Mesenchymal stem cell (in vitro differentiated cells and primary cell): ENCODE measurements around the gene RNF126.
A peak's percentile ranks its signal among the peaks of the same experiment; 100 is the strongest.

ENCODE experiments used
- DNase-seq: peaks from one replicate; pipeline ENCODE4 v3.0.0-alpha.2; 2013
- H2AFZ ChIP-seq: one replicate; pipeline ENCODE4 v1.6.1; 2013; ENCODE audit warnings: low read depth, mild to moderate bottlenecking, control low read depth, inconsistent platforms, low read length, moderate library complexity
- H2AK5ac ChIP-seq: 2 replicates; pipeline ENCODE4 v1.6.1; 2013; ENCODE audit warnings: low read length, moderate library complexity, mild to moderate bottlenecking, inconsistent platforms; ENCODE audit not compliant: severe bottlenecking
- H2BK120ac ChIP-seq: one replicate; pipeline ENCODE4 v1.6.1; 2013; ENCODE audit warnings: low read depth, mild to moderate bottlenecking, inconsistent platforms, low read length, moderate library complexity
- H2BK12ac ChIP-seq, 2 experiments: one replicate each; pipeline ENCODE4 v1.6.1; 2013; ENCODE audit warnings: inconsistent platforms in 2 of 2, low read length in 2 of 2, mild to moderate bottlenecking in 2 of 2, moderate library complexity in 2 of 2, control low read depth in 1 of 2
- H2BK15ac ChIP-seq: one replicate; pipeline ENCODE4 v1.6.1; 2013; ENCODE audit warnings: mild to moderate bottlenecking, low read depth, inconsistent platforms; ENCODE audit not compliant: poor library complexity, severe bottlenecking
- H2BK5ac ChIP-seq: 2 replicates; pipeline ENCODE4 v1.6.1; 2013; ENCODE audit warnings: low read depth, mild to moderate bottlenecking, low read length, control low read depth, inconsistent platforms; ENCODE audit not compliant: poor library complexity, severe bottlenecking
- H3K14ac ChIP-seq, 2 experiments: one replicate each; pipeline ENCODE4 v1.6.1; 2013; ENCODE audit warnings: inconsistent platforms in 2 of 2, low read length in 2 of 2, control low read depth in 1 of 2, mild to moderate bottlenecking in 1 of 2, moderate library complexity in 1 of 2
- H3K18ac ChIP-seq, 2 experiments: one replicate each; pipeline ENCODE4 v1.6.1; 2013; ENCODE audit warnings: inconsistent platforms in 2 of 2, low read length in 2 of 2, control low read depth in 1 of 2, low read depth in 1 of 2, mild to moderate bottlenecking in 1 of 2
- H3K23ac ChIP-seq, 2 experiments: one replicate each; pipeline ENCODE4 v1.6.1; 2013; ENCODE audit warnings: inconsistent platforms in 2 of 2, low read length in 2 of 2, mild to moderate bottlenecking in 2 of 2, moderate library complexity in 2 of 2, control low read depth in 1 of 2
- H3K27ac ChIP-seq: 2 replicates; pipeline ENCODE4 v1.5.1; 2013; ENCODE audit warnings: mild to moderate bottlenecking, moderate library complexity, low read length, control low read depth, inconsistent platforms; ENCODE audit not compliant: poor library complexity, severe bottlenecking
- H3K27me3 ChIP-seq, 2 experiments: 2 replicates each; pipeline versions ENCODE4 v1.6.1 to v1.7.0; 2013; ENCODE audit warnings: low read length in 2 of 2, mild to moderate bottlenecking in 2 of 2, moderate library complexity in 2 of 2, control low read depth in 1 of 2, inconsistent platforms in 1 of 2; ENCODE audit not compliant: control insufficient read depth in 1 of 2, insufficient read depth in 1 of 2
- H3K36me3 ChIP-seq, 2 experiments: 2 replicates each; pipeline versions ENCODE4 v1.6.1 to v1.7.0; 2013; ENCODE audit warnings: low read length in 2 of 2, control low read depth in 1 of 2, inconsistent platforms in 1 of 2, low read depth in 1 of 2, mild to moderate bottlenecking in 1 of 2; ENCODE audit not compliant: insufficient read depth in 2 of 2, control insufficient read depth in 1 of 2
- H3K4ac ChIP-seq, 2 experiments: one replicate each; pipeline ENCODE4 v1.6.1; 2013; ENCODE audit warnings: inconsistent platforms in 2 of 2, low read length in 2 of 2, mild to moderate bottlenecking in 2 of 2, moderate library complexity in 2 of 2, control low read depth in 1 of 2, low read depth in 1 of 2
- H3K4me1 ChIP-seq: 2 replicates; pipeline ENCODE4 v1.6.1; 2013; ENCODE audit warnings: low read depth, low read length, control low read depth; ENCODE audit not compliant: control insufficient read depth, insufficient read depth
- H3K4me2 ChIP-seq: 2 replicates; pipeline ENCODE4 v1.6.1; 2013; ENCODE audit warnings: low read length, mild to moderate bottlenecking, inconsistent platforms; ENCODE audit not compliant: poor library complexity, severe bottlenecking
- H3K4me3 ChIP-seq, 2 experiments: 2 replicates each; pipeline versions ENCODE4 v1.5.1 to v1.7.0; 2013; ENCODE audit warnings: low read length in 2 of 2, mild to moderate bottlenecking in 2 of 2, control low read depth in 1 of 2, low read depth in 1 of 2; ENCODE audit not compliant: insufficient read depth in 1 of 2
- H3K79me1 ChIP-seq: replicated peaks from 2 replicates; pipeline ENCODE4 v1.6.1; 2013; ENCODE audit warnings: mild to moderate bottlenecking, control low read depth, low read length, inconsistent platforms; ENCODE audit not compliant: poor library complexity, severe bottlenecking
- H3K9ac ChIP-seq: 2 replicates; pipeline ENCODE4 v1.7.0; 2013; ENCODE audit warnings: mild to moderate bottlenecking, low read length, moderate library complexity
- H3K9me3 ChIP-seq: 2 replicates; pipeline ENCODE4 v1.7.0; 2013; ENCODE audit warnings: mild to moderate bottlenecking, low read length; ENCODE audit not compliant: control insufficient read depth
- H4K8ac ChIP-seq: one replicate; pipeline ENCODE4 v1.6.1; 2013; ENCODE audit warnings: inconsistent platforms, mild to moderate bottlenecking, low read length, moderate library complexity
- H4K91ac ChIP-seq: one replicate; pipeline ENCODE4 v1.6.1; 2013; ENCODE audit warnings: mild to moderate bottlenecking, low read length, inconsistent platforms
- WGBS: methylation state at CpG from one replicate; pipeline ENCODE4 v1.1.7; 2013; ENCODE audit warnings: mixed read lengths; 5-methylcytosine and 5-hydroxymethylcytosine counted together

RNF126 gene

GRCh38 chr19:602391-603301 lies 60.4 kb downstream of the RNF126 start:
- no peak overlapping the region for H3K14ac ChIP-seq
- no peak overlapping the region for H3K27ac ChIP-seq
- H3K23ac ChIP-seq, result no peak overlapping the region
- no peaks in the 10 kb centered on the region for H3K9me3 ChIP-seq
- H4K8ac ChIP-seq, result no peak overlapping the region
- no peak overlapping the region for H2AFZ ChIP-seq
- no peak overlapping the region for H2BK5ac ChIP-seq
- H3K4me1 ChIP-seq, result no peaks in the 10 kb centered on the region
- peaks cover 0 to 5% of the 10 kb centered on the region in 2 experiments for H3K27me3 ChIP-seq
- 87% methylated on average over 33 of the region's 35 CpGs for WGBS
- peaks cover 0 to 7% of the 10 kb centered on the region in 2 experiments for H3K36me3 ChIP-seq
- H2BK120ac ChIP-seq, result no peak overlapping the region
- no peak overlapping the region for H3K9ac ChIP-seq
- no peak overlapping the region for H3K4me2 ChIP-seq
- H4K91ac ChIP-seq, result no peak overlapping the region
- no peak overlapping the region for H2AK5ac ChIP-seq
- H3K79me1 ChIP-seq, result peaks cover 2% of the 10 kb centered on the region
- no peak overlapping the region for H3K18ac ChIP-seq
- no peak for DNase-seq
- no peak overlapping the region for H2BK15ac ChIP-seq
- H2BK12ac ChIP-seq, result no peak overlapping the region
- no peak overlapping the region for H3K4ac ChIP-seq
- no peak overlapping the region for H3K4me3 ChIP-seq

- no peak overlapping the region for H3K4me2 ChIP-seq
- H3K27me3 ChIP-seq, result peaks cover 0 to 9% of the 10 kb centered on the region in 2 experiments
- no peak overlapping the region for H2BK12ac ChIP-seq
- no peak overlapping the region for H3K14ac ChIP-seq
- H3K4me1 ChIP-seq, result no peaks in the 10 kb centered on the region
- no peak overlapping the region for H2BK5ac ChIP-seq
- 92% methylated on average over 25 of the region's 25 CpGs for WGBS
- no peak overlapping the region for H3K23ac ChIP-seq
- no peak for DNase-seq
- H4K8ac ChIP-seq, result no peak overlapping the region
- no peak overlapping the region for H3K18ac ChIP-seq
- H3K79me1 ChIP-seq, result peaks cover 6% of the 10 kb centered on the region
- no peaks in the 10 kb centered on the region for H3K9me3 ChIP-seq
- H2BK120ac ChIP-seq, result no peak overlapping the region
- H3K36me3 ChIP-seq, result peaks cover 0 to 4% of the 10 kb centered on the region in 2 experiments
- H3K9ac ChIP-seq, result no peak overlapping the region
- H2AK5ac ChIP-seq, result no peak overlapping the region
- H3K4ac ChIP-seq, result no peak overlapping the region
- no peak overlapping the region for H3K27ac ChIP-seq
- H3K4me3 ChIP-seq, result no peak overlapping the region
- no peak overlapping the region for H2BK15ac ChIP-seq
- H4K91ac ChIP-seq, result no peak overlapping the region
- no peak overlapping the region for H2AFZ ChIP-seq
Observed at GRCh38 chr19:601790-602189, 61.2 kb downstream of the RNF126 start.

- peaks cover 0 to 14% of the 10 kb centered on the region in 2 experiments for H3K27me3 ChIP-seq
- H4K8ac ChIP-seq, result no peak overlapping the region
- H4K91ac ChIP-seq, result no peak overlapping the region
- no peak overlapping the region for H3K4me2 ChIP-seq
- 91% methylated on average over 28 of the region's 28 CpGs for WGBS
- peaks cover 0 to 4% of the 10 kb centered on the region in 2 experiments for H3K36me3 ChIP-seq
- H2BK120ac ChIP-seq, result no peak overlapping the region
- H3K9ac ChIP-seq, result no peak overlapping the region
- no peak overlapping the region for H2AK5ac ChIP-seq
- no peak overlapping the region for H2AFZ ChIP-seq
- H2BK12ac ChIP-seq, result no peak overlapping the region
- H3K18ac ChIP-seq, result no peak overlapping the region
- no peak overlapping the region for H2BK15ac ChIP-seq
- H3K79me1 ChIP-seq, result peaks cover 9% of the 10 kb centered on the region
- no peak overlapping the region for H2BK5ac ChIP-seq
- no peak overlapping the region for H3K4ac ChIP-seq
- H3K4me1 ChIP-seq, result no peaks in the 10 kb centered on the region
- H3K14ac ChIP-seq, result peak overlapping the region in 1 of 2 experiments; percentile 88
- no peak overlapping the region for H3K23ac ChIP-seq
- no peak overlapping the region for H3K4me3 ChIP-seq
- H3K9me3 ChIP-seq, result no peaks in the 10 kb centered on the region
- DNase-seq, result no peak
- H3K27ac ChIP-seq, result no peak overlapping the region
Observed at GRCh38 chr19:601310-601709, 61.7 kb downstream of the RNF126 start.
